Suprapubic skin (tissue), 3 donors: ENCODE data around the gene NUP210L.

ENCODE experiments used
- POLR2A ChIP-seq, 2 donors: fragments of 450-650 bp; IDR thresholded peaks; one replicate each; pipeline ENCODE4 v1.6.1; 2017; ENCODE audit warnings: antibody characterized with exemption in 2 of 2, mild to moderate bottlenecking in 2 of 2, moderate library complexity in 2 of 2
- TF ChIP-seq, protein P1 (sequence below), 2 donors: fragments of 200-600 bp in 1 of 2; fragments of 450-650 bp in 1 of 2; sonication (generic) in 1 of 2; IDR thresholded peaks; one replicate each; pipeline ENCODE4 v1.5.1; 2016 to 2019; ENCODE audit warnings: antibody characterized with exemption in 2 of 2, mild to moderate bottlenecking in 1 of 2, moderate library complexity in 1 of 2

DNA sequence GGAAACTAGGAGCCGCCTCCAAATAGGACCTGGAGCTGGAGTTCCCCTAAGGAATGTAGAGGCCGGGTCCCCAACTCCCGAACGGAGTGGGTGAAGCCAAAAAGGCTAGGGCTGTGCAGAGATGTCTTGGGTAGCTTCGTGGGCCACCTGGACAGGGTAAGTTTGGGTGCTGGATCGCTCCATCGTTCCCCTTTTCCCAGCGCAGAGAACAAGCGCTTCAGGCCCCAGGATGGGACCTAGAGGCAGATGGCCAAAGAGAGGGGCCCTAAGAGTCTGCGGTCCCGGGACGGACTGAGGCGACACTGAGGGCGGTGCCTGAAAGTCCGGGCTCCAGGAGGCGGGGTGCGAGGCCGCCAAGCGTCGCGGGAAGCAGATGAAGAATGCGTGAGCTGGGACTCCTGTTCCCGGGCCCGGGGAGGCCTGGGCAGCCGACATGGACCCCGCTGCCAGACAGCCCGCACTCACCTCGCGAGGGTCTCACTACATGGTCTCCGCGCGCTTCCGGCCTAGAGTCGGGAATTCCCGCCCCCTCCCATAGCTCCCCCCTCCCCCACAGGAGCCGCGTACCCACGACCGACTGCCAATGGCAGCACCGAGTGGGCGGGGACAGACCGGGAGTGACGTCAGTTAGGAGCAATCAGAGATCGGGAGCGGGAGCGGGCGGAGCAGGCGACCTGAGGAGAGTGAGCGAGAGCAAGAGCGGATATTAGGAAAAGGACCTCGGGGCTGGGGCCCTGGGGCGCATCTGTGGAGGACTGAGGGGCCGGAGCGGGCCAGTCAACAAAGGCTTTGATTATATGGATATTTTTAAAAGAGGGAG, 191.6 kb downstream of the NUP210L start, which contains the start of gene SLC39A1:
- TF ChIP-seq, protein P1, sequence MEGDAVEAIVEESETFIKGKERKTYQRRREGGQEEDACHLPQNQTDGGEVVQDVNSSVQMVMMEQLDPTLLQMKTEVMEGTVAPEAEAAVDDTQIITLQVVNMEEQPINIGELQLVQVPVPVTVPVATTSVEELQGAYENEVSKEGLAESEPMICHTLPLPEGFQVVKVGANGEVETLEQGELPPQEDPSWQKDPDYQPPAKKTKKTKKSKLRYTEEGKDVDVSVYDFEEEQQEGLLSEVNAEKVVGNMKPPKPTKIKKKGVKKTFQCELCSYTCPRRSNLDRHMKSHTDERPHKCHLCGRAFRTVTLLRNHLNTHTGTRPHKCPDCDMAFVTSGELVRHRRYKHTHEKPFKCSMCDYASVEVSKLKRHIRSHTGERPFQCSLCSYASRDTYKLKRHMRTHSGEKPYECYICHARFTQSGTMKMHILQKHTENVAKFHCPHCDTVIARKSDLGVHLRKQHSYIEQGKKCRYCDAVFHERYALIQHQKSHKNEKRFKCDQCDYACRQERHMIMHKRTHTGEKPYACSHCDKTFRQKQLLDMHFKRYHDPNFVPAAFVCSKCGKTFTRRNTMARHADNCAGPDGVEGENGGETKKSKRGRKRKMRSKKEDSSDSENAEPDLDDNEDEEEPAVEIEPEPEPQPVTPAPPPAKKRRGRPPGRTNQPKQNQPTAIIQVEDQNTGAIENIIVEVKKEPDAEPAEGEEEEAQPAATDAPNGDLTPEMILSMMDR (IDR thresholded peaks at IDR 0.05) = no peak
- peak in 1 of 2 donors; percentile 54 for TF ChIP-seq POLR2A (IDR thresholded peaks at IDR 0.05)
